Liver (tissue), 9 donors: ENCODE results near the gene FRMPD1. TPM values are rescaled to one million over a fixed set of nuclear protein-coding genes. Genes with fewer than 3 reads are reported as not detected.

Source experiments
- DNase-seq: peaks from one replicate; pipeline ENCODE4 v3.0.0-alpha.2; 2017; ENCODE audit warnings: low spot score
- H3K27ac ChIP-seq, 2 donors: one replicate each; pipeline ENCODE4 v1.7.0; 2013; ENCODE audit warnings: inconsistent platforms in 2 of 2, low read length in 2 of 2, control low read depth in 1 of 2, low read depth in 1 of 2, mild to moderate bottlenecking in 1 of 2
- H3K27me3 ChIP-seq, 4 donors: one replicate each; pipeline versions ENCODE4 v1.6.1 to v1.7.0; 2013; ENCODE audit warnings: low read length in 3 of 4, inconsistent platforms in 1 of 4, mild to moderate bottlenecking in 1 of 4, moderate library complexity in 1 of 4; ENCODE audit not compliant: control insufficient read depth in 4 of 4, insufficient read depth in 4 of 4
- H3K36me3 ChIP-seq, 4 donors: one replicate each; pipeline versions ENCODE4 v1.6.1 to v1.7.0; 2013; ENCODE audit warnings: low read length in 3 of 4, mild to moderate bottlenecking in 3 of 4, low read depth in 1 of 4, moderate library complexity in 1 of 4; ENCODE audit not compliant: control insufficient read depth in 4 of 4, insufficient read depth in 3 of 4
- H3K4me1 ChIP-seq, 4 donors: one replicate each; pipeline versions ENCODE4 v1.6.1 to v1.7.0; 2013; ENCODE audit warnings: low read length in 3 of 4, mild to moderate bottlenecking in 3 of 4, moderate library complexity in 1 of 4; ENCODE audit not compliant: control insufficient read depth in 4 of 4, insufficient read depth in 4 of 4
- H3K4me3 ChIP-seq, 3 donors: one replicate each; pipeline versions ENCODE4 v1.6.1 to v1.7.0; 2013; ENCODE audit warnings: low read length in 3 of 3, control low read depth in 1 of 3, low read depth in 1 of 3, mild to moderate bottlenecking in 1 of 3
- H3K9ac ChIP-seq, 2 donors: one replicate each; pipeline ENCODE4 v1.7.0; 2013; ENCODE audit warnings: low read length in 2 of 2, mild to moderate bottlenecking in 2 of 2, moderate library complexity in 2 of 2, control low read depth in 1 of 2, low read depth in 1 of 2
- H3K9me3 ChIP-seq, 4 donors: one replicate each; pipeline versions ENCODE4 v1.6.1 to v1.7.0; 2013; ENCODE audit warnings: low read length in 3 of 4; ENCODE audit not compliant: control insufficient read depth in 4 of 4
- ATF3 ChIP-seq: IDR thresholded peaks from 2 replicates; pipeline ENCODE4 v1.6.1; 2016; ENCODE audit warnings: antibody characterized with exemption
- CTCF ChIP-seq: fragments of 150-350 bp; IDR thresholded peaks from 2 replicates; pipeline ENCODE4 v1.5.1; 2017; ENCODE audit warnings: improper control_type of control experiment, low read depth, low read length; ENCODE audit not compliant: missing input control
- EGR1 ChIP-seq, 2 donors: IDR thresholded peaks; 2 replicates each; pipeline ENCODE4 v1.6.1; 2016 to 2018; ENCODE audit warnings: antibody characterized with exemption in 2 of 2, low read depth in 2 of 2
- FOXA1 ChIP-seq: IDR thresholded peaks from 2 replicates; pipeline ENCODE4 v1.6.1; 2016; ENCODE audit warnings: antibody characterized with exemption
- FOXA2 ChIP-seq: IDR thresholded peaks from 2 replicates; pipeline ENCODE4 v1.6.1; 2016; ENCODE audit warnings: antibody characterized with exemption
- HNF4A ChIP-seq, 2 donors: conservative IDR thresholded peaks; 2 replicates each; pipeline ENCODE4 v1.6.1; 2016; ENCODE audit warnings: antibody characterized with exemption in 2 of 2, mild to moderate bottlenecking in 2 of 2
- HNF4G ChIP-seq: IDR thresholded peaks from 2 replicates; pipeline ENCODE4 v1.6.1; 2016; ENCODE audit warnings: antibody characterized with exemption
- JUND ChIP-seq, 2 donors: IDR thresholded peaks; 2 replicates each; pipeline ENCODE4 v1.6.1; 2016; ENCODE audit warnings: antibody characterized with exemption in 2 of 2
- MAX ChIP-seq: IDR thresholded peaks from 2 replicates; pipeline ENCODE4 v1.6.1; 2016; ENCODE audit warnings: antibody characterized with exemption
- NR2F2 ChIP-seq: IDR thresholded peaks from 2 replicates; pipeline ENCODE4 v1.6.1; 2016; ENCODE audit warnings: antibody characterized with exemption
- REST ChIP-seq: IDR thresholded peaks from 2 replicates; pipeline ENCODE4 v1.6.1; 2016; ENCODE audit warnings: antibody characterized with exemption, mild to moderate bottlenecking
- RXRA ChIP-seq, 2 donors: IDR thresholded peaks; 2 replicates each; pipeline ENCODE4 v1.6.1; 2017 to 2018; ENCODE audit warnings: antibody characterized with exemption in 2 of 2, mild to moderate bottlenecking in 1 of 2
- SP1 ChIP-seq: IDR thresholded peaks from 2 replicates; pipeline ENCODE4 v1.6.1; 2018; ENCODE audit warnings: antibody characterized with exemption, mild to moderate bottlenecking
- YY1 ChIP-seq: IDR thresholded peaks from 2 replicates; pipeline ENCODE4 v1.6.1; 2016; ENCODE audit warnings: antibody characterized with exemption, mild to moderate bottlenecking
- WGBS: extraction: QIAGEN DNeasy Blood & Tissue Kit; methylation state at CpG from one replicate; pipeline ENCODE4 v1.1.7; 2013; 5-methylcytosine and 5-hydroxymethylcytosine counted together
- polyA plus RNA-seq, 2 donors: library from polyadenylated mRNA; stranded (reverse) in 1 of 2; unstranded in 1 of 2; fragments of 200-250 nt in 1 of 2; fragments of >200 nt in 1 of 2; fragmentation: Nextera tagmentation in 1 of 2; extraction: Ambion mirVana in 1 of 2; gene quantifications; one replicate each; pipeline versions ENCODE4 v1.2.1 to v1.2.3, GENCODE V29; 2013 to 2015
- total RNA-seq, 2 donors: library from RNA; depleted of rRNA; stranded (reverse); fragments of >200 nt; gene quantifications; one replicate each; pipeline ENCODE4 v1.2.3, GENCODE V29; 2014
- donor health status: healthy.
- donor health status: healthy.
- donor health status: healthy.
- donor health status: healthy.
- donor health status: healthy.

The FRMPD1 gene
- total and polyA plus RNA-seq, 4 donors, result 0.06 to 1.8 (median 0.17) TPM

GRCh38 chr9:37660691-37661090 is 9.9 kb downstream of the FRMPD1 start:
- H3K27me3 ChIP-seq, result no peaks in the 10 kb centered on the region
- H3K4me1 ChIP-seq, result no peaks in the 10 kb centered on the region
- no peaks in the 10 kb centered on the region for H3K36me3 ChIP-seq
- H3K9me3 ChIP-seq, result no peaks in the 10 kb centered on the region
- no peak for DNase-seq
- no peak overlapping the region for H3K4me3 ChIP-seq
- TF ChIP-seq FOXA1 (no peak), MAX (no peak), YY1 (no peak), REST (no peak), NR2F2 (no peak), EGR1 (IDR thresholded peaks at IDR 0.05; ENCODE audit: low read depth in 2 of 2) (no peak), SP1 (no peak), JUND (IDR thresholded peaks at IDR 0.05) (no peak), HNF4A (conservative IDR thresholded peaks at IDR 0.05) (no peak), ATF3 (no peak), CTCF (no peak), HNF4G (no peak), RXRA (IDR thresholded peaks at IDR 0.05) (no peak)
- no peak overlapping the region for H3K27ac ChIP-seq
- no peak overlapping the region for H3K9ac ChIP-seq
- WGBS, result 95% methylated on average over 3 of the region's 3 CpGs

- Histone ChIP-seq H3K9ac (no peak overlapping the region), H3K9me3 (no peaks in the 10 kb centered on the region), H3K27me3 (no peaks in the 10 kb centered on the region), H3K27ac (no peak overlapping the region), H3K4me3 (no peak overlapping the region), H3K4me1 (no peaks in the 10 kb centered on the region), H3K36me3 (no peaks in the 10 kb centered on the region)
- TF ChIP-seq RXRA (IDR thresholded peaks at IDR 0.05) (no peak), HNF4A (conservative IDR thresholded peaks at IDR 0.05) (no peak), REST (no peak), CTCF (no peak), HNF4G (no peak), SP1 (no peak), FOXA2 (no peak), JUND (IDR thresholded peaks at IDR 0.05) (no peak)
- WGBS, result 66% methylated on average over 5 of the region's 5 CpGs
- DNase-seq, result no peak
These were observed 13.2 kb downstream of the FRMPD1 start for GRCh38 chr9:37663926-37664325.
